ENCODE measurements around the gene NAA25. TPM values are rescaled to one million over a fixed set of nuclear protein-coding genes. Genes with fewer than 3 reads are reported as not detected.
"Not testable (repeated sequence)": the region's sequence is repeated elsewhere in the genome, so short reads cannot be mapped to it uniquely, and the experiment has no call there.

The NAA25 gene
- total RNA-seq, 1 donor from 2014 or later, result 35.6 TPM

DNA sequence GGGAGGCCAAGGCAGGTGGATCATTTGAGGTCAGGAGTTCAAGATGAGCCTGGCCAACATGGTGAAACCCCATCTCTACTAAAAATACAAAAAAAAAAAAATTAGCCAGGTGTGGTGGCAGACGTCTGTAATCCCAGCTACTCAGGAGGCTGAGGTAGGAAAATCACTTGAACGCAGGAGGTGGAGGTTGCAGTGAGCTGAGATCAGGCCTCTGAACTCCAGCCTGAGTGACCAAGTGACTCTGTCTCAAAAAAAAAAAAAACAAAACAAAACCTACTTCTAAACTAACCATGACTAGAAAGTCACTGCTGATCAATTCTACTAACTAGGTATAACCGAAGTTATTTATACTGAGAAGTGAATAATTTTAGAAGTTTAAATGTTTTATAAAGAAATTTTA, 99.0 kb downstream of the NAA25 start:
- not testable (repeated sequence) for DNase-seq

DNA sequence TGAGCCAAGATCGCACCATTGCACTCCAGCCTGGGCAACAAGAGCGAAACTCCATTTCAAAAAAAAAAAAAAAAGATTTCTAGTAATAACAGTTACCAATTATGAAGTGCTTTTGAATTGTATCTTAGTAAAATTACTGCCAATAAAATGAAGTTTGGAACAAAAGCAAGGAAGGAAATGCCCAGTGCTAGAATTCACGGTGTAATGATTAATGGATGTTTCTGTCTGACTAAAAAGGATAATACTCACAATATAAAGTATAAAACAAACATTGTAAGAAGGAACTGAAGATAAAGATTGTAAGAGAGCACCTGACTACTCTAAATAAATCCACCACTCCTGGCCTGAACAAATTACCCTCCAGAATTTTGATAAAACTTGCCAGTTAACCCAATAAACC, 99.7 kb downstream of the NAA25 start:
- DNase-seq, result no peak

DNA sequence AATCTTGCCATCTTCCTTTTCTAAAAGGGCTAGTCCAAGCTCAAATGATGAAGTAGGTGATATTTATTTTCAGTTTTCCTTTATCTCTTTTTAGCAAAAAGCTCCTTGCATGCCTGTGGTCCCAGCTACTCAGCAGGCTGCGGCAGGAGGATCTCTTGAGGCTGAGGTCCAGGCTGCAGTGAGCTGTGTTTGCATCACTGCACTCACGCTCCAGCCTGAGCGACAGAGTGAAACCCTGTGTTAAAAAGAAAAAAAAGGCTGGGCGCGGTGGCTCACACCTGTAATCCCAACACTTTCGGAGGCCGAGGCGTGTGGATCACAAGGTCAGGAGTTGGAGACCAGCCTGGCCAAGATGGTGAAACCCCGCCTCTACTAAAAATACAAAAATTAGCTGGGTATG, 100.6 kb downstream of the NAA25 start:
- no peak for DNase-seq

DNA sequence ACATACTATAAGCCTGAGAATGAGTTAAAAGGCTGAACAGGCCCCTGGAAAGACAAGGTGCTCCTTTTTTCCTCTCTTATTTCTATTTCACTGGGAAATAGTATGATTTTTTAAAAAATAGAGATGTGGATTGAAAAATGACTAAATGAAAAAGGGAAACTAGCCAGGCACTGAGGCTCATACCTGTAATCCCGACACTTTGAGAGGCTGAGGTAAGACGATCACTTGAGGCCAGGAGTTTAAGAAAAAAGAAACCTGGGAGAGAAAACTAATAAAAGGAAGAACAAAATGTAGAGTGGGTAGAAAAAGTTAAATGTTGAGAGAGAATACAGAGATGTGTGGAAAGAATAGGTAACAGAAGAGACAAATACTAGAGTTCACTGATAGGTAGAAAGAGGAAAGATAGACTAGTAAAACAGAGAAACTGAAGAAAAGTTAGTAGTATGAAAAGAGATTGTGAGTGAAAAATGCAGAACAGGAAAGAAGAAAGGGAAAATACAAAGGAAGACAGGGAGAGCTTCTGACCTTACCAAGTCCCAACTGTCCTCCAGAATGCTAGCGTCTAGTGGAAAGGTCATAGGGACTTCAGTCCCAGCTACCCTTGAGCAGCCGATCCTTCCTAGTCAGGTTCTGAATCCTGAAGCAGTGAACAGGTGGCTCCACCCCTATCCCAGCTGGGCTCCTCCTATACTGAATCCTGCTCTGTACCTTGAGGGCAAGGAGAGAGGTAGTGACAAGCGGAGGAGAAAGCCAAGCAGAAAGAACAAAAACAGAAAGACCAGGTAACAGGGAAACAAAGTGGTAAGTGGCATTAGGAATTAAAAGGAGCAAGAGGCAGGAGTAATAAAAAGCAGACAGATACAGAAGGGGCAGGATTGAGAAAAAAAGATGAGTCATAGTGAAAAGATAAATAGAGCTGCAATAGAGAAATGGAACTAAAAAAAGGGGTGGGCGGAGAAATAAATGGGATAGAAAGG, 102.9 kb downstream of the NAA25 start:
- no peak for DNase-seq

DNA sequence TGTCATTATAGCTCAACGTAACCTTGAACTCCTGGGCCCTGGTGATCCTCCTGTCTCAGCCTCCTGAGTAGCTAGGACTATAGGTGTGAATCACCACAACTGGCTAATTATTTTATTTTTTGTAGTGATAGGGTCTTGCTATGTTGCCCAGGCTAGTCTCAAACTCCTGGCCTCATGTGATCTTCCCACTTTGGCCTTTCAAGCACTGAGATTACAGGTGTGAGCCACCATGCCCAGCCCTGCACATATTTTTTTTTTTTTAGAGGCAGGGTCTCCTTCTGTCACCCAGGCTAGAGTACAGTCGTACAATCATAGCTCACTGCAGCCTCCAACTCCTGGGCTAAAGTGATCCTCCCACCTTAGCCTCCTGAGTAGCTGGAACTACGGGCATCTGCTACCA, 104.5 kb downstream of the NAA25 start:
- no peak for DNase-seq

DNA sequence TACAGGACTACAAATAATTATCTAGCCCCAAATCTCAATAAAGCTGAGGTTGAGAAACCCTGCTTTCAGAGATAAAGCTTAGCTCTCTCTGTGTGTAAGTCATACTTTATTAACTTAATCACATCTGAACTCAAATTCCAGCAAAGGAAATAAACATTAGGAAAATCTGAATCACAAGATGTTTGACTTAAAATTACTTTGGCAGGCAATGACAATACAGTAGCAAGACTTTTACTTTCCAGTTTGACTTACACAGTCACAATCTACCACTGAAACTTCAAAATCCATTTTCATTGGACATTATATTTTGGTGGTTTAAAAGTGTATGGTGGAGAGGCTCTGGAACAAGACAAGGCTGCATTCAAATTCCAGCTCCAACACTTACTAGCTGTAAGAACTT, 107.0 kb downstream of the NAA25 start:
- no peak for DNase-seq

DNA sequence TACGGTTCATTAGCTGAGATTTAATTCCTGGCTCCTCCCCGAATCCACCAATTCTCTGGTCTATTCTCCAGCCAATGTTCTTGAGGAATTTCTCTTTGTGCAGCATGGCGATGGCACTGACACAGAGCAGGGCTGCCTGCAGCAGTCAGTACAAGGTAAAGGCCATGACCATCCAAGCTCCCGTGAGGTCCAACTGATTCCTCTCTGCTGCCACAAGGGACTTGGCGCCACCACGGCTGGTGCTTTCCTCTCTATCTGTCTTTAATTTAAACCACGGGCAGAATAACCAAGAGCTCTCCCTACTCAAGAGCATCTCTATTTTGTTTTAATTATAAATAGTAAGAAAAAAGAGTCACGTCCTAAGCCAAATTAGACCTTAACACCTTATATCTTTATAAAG, 107.8 kb downstream of the NAA25 start:
- no peak for DNase-seq

DNA sequence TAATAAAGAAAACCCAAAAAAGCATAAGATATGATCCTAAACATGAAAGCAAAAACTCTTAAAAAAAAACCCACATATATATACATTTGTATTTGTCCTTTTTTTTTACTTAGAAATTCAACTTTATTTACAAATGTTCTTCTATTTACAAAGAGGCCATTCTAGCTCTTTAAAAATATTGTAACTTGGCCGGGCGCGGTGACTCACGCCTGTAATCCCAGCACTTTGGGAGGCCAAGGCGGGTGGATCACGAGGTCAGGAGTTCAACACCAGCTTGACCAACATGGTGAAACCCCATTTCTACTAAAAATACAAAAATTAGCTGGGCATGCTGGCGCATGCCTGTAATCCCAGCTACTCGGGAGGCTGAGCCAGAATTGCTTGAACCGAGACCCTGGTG, 109.5 kb downstream of the NAA25 start:
- DNase-seq, result not testable (repeated sequence)

DNA sequence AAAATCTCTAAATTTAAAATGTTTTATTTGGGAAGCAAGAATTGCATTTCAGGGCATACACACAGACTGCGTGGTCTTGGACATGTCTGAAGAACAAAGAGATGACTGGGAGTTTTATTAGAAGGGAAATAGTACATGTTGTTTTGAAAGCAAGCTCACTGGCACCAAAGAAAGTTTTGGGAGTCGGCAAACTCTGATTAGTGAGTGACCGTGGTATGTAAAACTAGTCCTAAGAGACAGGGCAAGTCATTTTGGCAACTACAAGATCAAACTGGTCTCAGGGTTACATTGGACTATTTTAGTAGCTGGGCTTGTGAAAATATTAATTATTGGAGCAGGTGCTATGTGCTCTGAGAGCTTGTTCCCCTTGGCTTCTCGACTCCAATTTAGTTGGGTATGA, 110.6 kb downstream of the NAA25 start:
- no peak for DNase-seq

DNA sequence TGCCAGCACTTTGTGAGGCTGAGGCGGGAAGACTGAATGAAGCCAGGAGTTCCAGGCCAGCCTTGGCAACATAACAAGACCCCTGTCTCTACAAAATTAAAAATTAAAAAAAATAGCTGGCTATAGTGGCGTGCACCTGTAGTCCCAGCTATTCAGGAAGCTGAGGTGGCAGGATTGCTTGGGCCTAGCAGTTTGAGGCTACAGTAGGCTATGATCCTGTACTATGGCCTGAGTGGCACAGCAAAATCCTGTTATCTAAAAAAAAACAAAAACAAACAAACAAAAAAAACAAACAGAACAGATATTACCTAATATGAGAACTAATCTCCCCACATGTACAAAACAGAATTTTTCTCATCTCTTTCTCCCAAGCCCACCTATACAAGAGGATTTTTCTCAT, 111.3 kb downstream of the NAA25 start:
- DNase-seq, result no peak

DNA sequence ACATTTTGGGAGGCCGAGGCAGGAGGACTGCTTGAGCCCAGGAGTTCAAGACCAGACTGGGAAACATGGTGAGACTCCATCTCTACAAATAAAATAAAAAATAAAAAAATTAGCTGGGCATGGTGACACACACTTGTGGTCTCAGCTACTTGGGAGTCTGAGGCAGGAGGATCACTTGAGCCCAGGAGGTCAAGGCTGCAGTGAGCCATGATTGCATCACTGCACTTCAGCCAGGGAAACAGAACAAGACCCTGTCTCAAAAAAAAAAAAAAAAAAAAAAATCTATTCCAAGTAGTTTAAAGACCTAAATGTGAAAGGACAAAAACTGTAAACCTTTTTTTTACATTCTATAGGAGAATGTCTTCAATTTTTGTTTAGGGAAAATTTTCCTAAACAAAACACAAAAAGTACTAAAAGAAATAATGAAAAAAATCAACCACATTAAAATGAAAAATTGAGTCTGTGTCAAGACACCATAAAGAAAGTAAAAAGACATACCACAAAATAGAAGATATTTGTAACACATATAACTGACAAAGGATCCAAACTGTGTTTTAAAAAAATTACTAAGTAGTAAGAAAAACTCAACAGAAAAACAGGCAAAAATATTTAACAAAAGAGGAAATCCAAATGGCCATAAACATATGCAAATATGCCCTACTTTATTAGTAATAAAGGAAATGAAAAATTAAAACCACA, 112.7 kb downstream of the NAA25 start:
- DNase-seq, result no peak

DNA sequence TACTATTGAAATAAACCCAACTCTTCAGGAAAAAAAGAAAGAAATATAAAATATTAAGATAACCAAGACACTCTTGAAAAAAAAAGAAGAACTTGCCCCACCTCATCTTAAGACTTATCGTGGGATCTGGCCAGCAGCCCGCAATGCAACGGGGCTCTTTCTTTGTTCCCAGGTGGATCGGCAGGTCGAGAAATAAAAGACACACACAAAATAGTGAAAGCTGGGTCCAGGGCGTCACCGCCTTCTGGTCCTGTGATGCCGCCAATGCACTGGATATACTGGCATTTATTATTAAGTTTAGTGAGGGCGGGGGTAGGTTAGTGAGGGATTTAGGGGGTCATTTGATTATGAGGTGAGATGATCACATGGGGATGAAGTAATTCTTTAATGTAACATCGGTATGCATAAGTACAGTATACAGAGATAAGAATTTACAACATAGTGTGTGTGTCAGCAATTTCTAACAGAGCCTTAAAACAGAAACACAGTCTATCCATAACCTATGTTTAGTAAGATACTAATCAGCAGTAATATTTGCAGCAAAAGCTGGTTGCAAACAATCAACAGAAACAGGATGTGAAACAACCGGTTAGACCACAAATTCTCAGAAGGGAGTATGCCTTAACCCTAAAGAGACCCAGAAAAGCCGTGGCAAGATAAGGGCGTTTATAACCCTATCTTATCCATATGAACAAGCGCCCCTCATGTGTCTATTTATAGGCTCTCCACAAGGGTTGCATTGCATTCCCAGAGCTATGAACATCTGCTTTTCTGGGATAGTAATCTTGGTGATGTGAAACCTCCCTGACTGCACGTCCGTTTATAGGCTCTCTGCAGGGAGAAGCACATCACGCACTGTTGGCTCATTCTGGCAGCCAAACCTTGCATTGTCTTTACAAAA, 114.1 kb downstream of the NAA25 start:
- DNase-seq, result not testable (repeated sequence)

DNA sequence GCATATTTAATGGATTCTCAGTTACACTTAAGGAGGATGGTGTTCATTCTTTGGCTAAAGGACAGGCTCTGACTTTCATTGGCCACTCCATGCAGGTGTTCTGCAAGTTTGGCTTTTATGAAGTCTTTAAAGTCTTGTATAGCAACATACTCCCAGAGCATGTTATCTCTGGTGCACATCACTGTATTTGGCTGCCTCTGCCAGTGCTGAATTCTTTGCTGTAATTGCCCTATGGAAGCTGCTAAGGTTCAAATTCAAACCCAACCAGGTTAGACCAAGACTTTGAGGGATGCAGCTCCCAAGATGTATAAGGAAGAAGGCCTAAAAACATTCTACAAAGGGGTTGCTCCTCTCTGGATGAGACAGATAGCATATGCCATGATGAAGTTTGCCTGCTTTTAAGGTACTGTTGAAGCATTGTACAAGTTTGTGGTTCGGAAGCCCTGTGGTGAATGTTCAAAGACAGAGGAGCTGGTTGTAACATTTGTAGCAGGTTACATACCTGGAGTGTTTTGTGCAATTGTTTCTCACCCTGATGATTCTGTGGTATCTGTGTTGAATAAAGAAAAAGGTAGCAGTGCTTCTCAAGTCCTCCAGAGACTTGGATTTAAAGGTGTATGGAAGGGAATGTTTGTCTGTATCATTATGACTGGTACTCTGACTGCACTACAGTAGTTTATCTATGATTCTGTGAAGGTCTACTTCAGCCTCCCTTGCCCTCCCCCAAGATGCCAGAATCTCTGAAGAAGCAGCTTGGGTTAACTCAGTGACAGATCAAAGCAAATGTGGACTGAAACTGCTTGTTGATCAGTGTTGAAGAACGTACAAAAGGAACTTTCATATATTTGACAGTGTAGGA, 115.1 kb downstream of the NAA25 start:
- no peak for DNase-seq

DNA sequence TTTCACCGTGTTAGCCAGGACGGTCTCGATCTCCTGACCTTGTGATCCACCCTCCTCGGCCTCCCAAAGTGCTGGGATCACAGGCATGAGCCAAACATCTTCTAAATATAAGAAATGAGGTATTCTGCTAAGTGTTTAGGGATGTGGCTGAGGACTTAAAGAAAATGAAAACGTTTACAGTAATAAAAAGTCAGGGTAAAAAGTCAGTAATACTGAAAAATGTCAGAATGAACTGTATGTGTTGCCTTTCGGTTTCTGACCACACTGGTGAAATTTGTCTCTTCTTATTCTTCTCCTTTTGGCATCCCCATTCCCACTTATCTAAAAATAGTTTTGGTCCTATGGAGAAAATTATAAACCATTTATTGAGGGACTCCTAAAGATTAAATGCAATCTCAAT, 116.1 kb downstream of the NAA25 start:
- no peak for DNase-seq

DNA sequence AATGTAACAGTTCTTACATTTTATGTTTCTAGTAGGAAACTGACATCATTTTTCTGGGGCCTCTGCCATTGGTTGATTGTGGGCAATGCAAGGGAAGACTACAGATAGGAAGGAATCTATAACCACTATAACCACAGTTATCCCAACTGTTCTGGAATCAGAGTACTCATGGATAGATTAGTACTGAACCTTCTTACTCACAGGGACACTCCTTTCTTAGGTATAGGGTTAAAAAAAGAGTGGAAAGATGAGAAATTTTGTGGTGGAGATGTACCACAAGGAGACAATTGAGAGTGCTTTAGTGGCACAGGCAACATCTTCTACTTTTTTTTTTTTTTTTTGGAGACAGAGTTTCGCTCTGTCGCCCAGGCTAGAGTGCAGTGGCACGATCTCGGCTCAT, 116.6 kb downstream of the NAA25 start:
- no peak for DNase-seq

DNA sequence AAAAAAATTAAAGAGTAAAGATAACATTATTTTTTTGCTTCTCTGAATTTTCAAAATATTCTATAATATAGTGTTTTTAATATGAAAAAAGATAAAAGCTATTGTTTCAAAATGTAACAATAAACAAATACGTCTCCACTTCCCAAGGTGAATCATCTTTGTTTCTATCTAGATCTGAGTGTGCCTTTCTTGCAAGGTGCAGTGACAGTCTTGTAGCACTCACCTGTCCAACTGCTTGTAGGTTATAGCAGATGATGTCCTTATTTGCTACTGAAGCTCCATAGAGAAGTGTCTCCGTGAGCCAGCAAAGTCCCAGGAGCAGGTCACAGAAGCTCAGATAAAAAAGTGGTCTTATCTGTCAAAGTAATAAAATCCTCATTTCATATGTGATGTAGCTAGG, 117.0 kb downstream of the NAA25 start:
- no peak for DNase-seq

DNA sequence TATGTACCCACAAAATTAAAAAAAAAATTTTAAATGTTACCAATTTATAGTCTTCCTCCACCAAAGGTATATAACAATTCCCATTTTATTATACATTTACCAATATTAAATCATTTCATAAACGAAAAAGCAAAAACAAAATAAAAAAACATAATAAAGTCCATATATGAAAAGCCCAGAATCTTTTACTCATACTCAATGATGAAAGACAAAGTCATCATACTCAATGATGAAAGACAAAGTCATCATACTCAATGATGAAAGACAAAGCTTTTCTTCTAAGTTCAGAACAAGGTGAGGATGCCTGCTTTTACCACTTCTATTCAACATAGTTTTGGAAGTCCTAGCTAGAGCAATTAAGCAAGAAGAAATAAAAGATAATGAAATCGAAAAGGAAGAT, 123.8 kb downstream of the NAA25 start:
- no peak for DNase-seq

DNA sequence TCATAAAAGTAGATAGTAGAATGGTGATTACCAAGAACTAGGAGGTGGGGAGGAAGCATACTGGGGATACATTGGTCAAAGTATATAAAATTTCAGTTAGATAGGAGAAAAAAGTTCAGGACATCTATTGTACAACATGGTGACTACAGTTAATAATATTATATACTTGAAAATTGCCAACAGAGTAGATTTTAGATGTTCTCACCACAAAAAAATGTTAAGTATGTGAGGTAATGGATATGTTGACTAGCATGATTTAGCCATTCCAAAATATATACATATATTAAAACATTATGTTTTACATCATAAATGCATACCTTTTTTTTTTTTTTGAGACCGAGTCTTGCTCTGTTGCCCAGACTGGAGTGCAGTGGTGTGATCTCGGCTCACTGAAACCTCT, 126.6 kb downstream of the NAA25 start:
- DNase-seq, result no peak

DNA sequence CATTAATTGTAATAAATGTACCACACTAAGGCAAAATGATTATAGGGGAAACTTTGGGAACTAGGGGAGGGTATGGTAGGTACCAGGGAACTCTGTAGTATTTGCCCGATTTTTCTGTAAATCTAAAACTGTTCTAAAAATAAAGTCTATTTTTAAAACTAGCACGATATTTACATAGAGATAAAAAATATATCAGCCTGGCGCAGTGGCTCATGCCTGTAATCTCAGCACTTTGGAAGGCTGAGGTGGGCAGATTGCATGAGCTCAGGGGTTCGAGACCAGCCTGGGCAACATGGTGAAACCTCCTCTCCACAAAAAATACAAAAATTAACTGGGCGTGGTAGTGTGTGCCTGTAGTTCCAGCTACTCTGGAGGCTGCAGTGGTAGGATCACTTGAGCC, 128.0 kb downstream of the NAA25 start:
- no peak for DNase-seq

DNA sequence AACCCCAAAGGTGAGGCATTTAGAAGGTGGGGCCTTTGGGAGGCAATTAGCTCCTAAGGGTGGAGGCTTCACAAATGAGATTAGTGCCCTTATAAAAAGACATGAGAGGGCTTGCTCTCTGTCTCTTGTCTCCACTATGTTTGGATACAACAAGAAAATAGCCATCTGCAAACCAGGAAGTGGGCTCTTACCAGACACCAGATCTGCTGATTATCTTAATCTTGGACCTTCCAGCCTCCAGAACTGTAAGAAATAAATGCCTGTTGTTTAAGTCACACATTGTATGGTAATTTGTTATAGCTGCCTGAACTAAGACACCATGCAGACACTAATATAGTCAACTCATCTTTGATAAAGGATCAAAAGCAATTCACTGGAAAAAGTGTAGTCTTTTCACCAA, 130.0 kb downstream of the NAA25 start:
- no peak for DNase-seq

DNA sequence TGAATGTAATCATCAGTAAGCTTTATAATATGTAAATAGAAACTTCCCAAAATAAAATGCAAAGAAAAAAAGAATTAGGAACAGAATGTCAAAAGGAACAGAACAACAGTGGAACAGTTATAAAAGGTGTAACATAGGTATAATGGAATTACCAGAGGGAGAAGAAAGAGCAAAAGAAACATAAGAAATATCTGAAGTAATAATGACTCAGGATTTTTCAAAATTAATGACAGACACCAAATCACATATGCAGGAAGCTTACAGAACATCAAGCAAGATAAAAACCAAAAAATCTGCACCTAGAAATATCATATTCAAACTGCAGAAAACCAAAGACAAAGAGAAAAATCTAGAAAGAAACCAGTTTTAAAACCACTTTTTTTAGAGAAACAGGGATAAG, 131.7 kb downstream of the NAA25 start:
- DNase-seq, result no peak
